Liver (tissue), 9 donors: Measurements from ENCODE around the gene PIEZO2. TPM values are rescaled to one million over a fixed set of nuclear protein-coding genes. Genes with fewer than 3 reads are reported as not detected.
"Not testable (repeated sequence)": the region's sequence is repeated elsewhere in the genome, so short reads cannot be mapped to it uniquely, and the experiment has no call there.

Experiments used
- DNase-seq: peaks from one replicate; pipeline ENCODE4 v3.0.0-alpha.2; 2017; ENCODE audit warnings: low spot score
- H3K27ac ChIP-seq, 2 donors: one replicate each; pipeline ENCODE4 v1.7.0; 2013; ENCODE audit warnings: inconsistent platforms in 2 of 2, low read length in 2 of 2, control low read depth in 1 of 2, low read depth in 1 of 2, mild to moderate bottlenecking in 1 of 2
- H3K27me3 ChIP-seq, 4 donors: one replicate each; pipeline versions ENCODE4 v1.6.1 to v1.7.0; 2013; ENCODE audit warnings: low read length in 3 of 4, inconsistent platforms in 1 of 4, mild to moderate bottlenecking in 1 of 4, moderate library complexity in 1 of 4; ENCODE audit not compliant: control insufficient read depth in 4 of 4, insufficient read depth in 4 of 4
- H3K36me3 ChIP-seq, 4 donors: one replicate each; pipeline versions ENCODE4 v1.6.1 to v1.7.0; 2013; ENCODE audit warnings: low read length in 3 of 4, mild to moderate bottlenecking in 3 of 4, low read depth in 1 of 4, moderate library complexity in 1 of 4; ENCODE audit not compliant: control insufficient read depth in 4 of 4, insufficient read depth in 3 of 4
- H3K4me1 ChIP-seq, 4 donors: one replicate each; pipeline versions ENCODE4 v1.6.1 to v1.7.0; 2013; ENCODE audit warnings: low read length in 3 of 4, mild to moderate bottlenecking in 3 of 4, moderate library complexity in 1 of 4; ENCODE audit not compliant: control insufficient read depth in 4 of 4, insufficient read depth in 4 of 4
- H3K4me3 ChIP-seq, 3 donors: one replicate each; pipeline versions ENCODE4 v1.6.1 to v1.7.0; 2013; ENCODE audit warnings: low read length in 3 of 3, control low read depth in 1 of 3, low read depth in 1 of 3, mild to moderate bottlenecking in 1 of 3
- H3K9ac ChIP-seq, 2 donors: one replicate each; pipeline ENCODE4 v1.7.0; 2013; ENCODE audit warnings: low read length in 2 of 2, mild to moderate bottlenecking in 2 of 2, moderate library complexity in 2 of 2, control low read depth in 1 of 2, low read depth in 1 of 2
- H3K9me3 ChIP-seq, 4 donors: one replicate each; pipeline versions ENCODE4 v1.6.1 to v1.7.0; 2013; ENCODE audit warnings: low read length in 3 of 4; ENCODE audit not compliant: control insufficient read depth in 4 of 4
- EGR1 ChIP-seq, 2 donors: IDR thresholded peaks; 2 replicates each; pipeline ENCODE4 v1.6.1; 2016 to 2018; ENCODE audit warnings: antibody characterized with exemption in 2 of 2, low read depth in 2 of 2
- HNF4A ChIP-seq, 2 donors: conservative IDR thresholded peaks; 2 replicates each; pipeline ENCODE4 v1.6.1; 2016; ENCODE audit warnings: antibody characterized with exemption in 2 of 2, mild to moderate bottlenecking in 2 of 2
- HNF4G ChIP-seq: IDR thresholded peaks from 2 replicates; pipeline ENCODE4 v1.6.1; 2016; ENCODE audit warnings: antibody characterized with exemption
- RAD21 ChIP-seq, 2 donors: IDR thresholded peaks; 2 replicates each; pipeline ENCODE4 v1.6.1; 2016; ENCODE audit warnings: antibody characterized with exemption in 2 of 2, mild to moderate bottlenecking in 2 of 2
- RXRA ChIP-seq, 2 donors: IDR thresholded peaks; 2 replicates each; pipeline ENCODE4 v1.6.1; 2017 to 2018; ENCODE audit warnings: antibody characterized with exemption in 2 of 2, mild to moderate bottlenecking in 1 of 2
- SP1 ChIP-seq: IDR thresholded peaks from 2 replicates; pipeline ENCODE4 v1.6.1; 2018; ENCODE audit warnings: antibody characterized with exemption, mild to moderate bottlenecking
- WGBS: extraction: QIAGEN DNeasy Blood & Tissue Kit; methylation state at CpG from one replicate; pipeline ENCODE4 v1.1.7; 2013; 5-methylcytosine and 5-hydroxymethylcytosine counted together
- polyA plus RNA-seq, 2 donors: library from polyadenylated mRNA; stranded (reverse) in 1 of 2; unstranded in 1 of 2; fragments of 200-250 nt in 1 of 2; fragments of >200 nt in 1 of 2; fragmentation: Nextera tagmentation in 1 of 2; extraction: Ambion mirVana in 1 of 2; gene quantifications; one replicate each; pipeline versions ENCODE4 v1.2.1 to v1.2.3, GENCODE V29; 2013 to 2015
- total RNA-seq, 2 donors: library from RNA; depleted of rRNA; stranded (reverse); fragments of >200 nt; gene quantifications; one replicate each; pipeline ENCODE4 v1.2.3, GENCODE V29; 2014
- donor health status: healthy.
- donor health status: healthy.
- donor health status: healthy.
- donor health status: healthy.
- donor health status: healthy.

PIEZO2 gene
- total and polyA plus RNA-seq, 4 donors: 1.1 to 12.3 (median 4.8) TPM

- no peaks in the 10 kb centered on the region for H3K36me3 ChIP-seq
- no peaks in the 10 kb centered on the region for H3K27me3 ChIP-seq
- H3K9me3 ChIP-seq: no peaks in the 10 kb centered on the region
- H3K27ac ChIP-seq: no peak overlapping the region
- no peak overlapping the region for H3K4me3 ChIP-seq
- 69% methylated on average over 5 of the region's 5 CpGs for WGBS
- DNase-seq: no peak
- no peak for TF ChIP-seq RAD21 (IDR thresholded peaks at IDR 0.05)
- TF ChIP-seq HNF4G: no peak
- H3K4me1 ChIP-seq: no peaks in the 10 kb centered on the region
- no peak overlapping the region for H3K9ac ChIP-seq
Observed at GRCh38 chr18:10659594-10659993, 489.8 kb downstream of the PIEZO2 start.

GRCh38 chr18:10659000-10659399 lies 490.4 kb downstream of the PIEZO2 start:
- Histone ChIP-seq H3K9me3 (no peaks in the 10 kb centered on the region), H3K4me3 (no peak overlapping the region), H3K4me1 (no peaks in the 10 kb centered on the region), H3K27ac (no peak overlapping the region), H3K36me3 (no peaks in the 10 kb centered on the region), H3K27me3 (no peaks in the 10 kb centered on the region), H3K9ac (no peak overlapping the region)
- TF ChIP-seq EGR1 (IDR thresholded peaks at IDR 0.05; ENCODE audit: low read depth in 2 of 2): no peak
- no peak for TF ChIP-seq RXRA (IDR thresholded peaks at IDR 0.05)
- TF ChIP-seq HNF4A (conservative IDR thresholded peaks at IDR 0.05): no peak
- TF ChIP-seq SP1: no peak
- 72% methylated on average over 5 of the region's 5 CpGs for WGBS
- no peak for DNase-seq

- H3K9me3 ChIP-seq, H3K9ac ChIP-seq, H3K27ac ChIP-seq, H3K4me3 ChIP-seq, DNase-seq, H3K36me3 ChIP-seq, H3K27me3 ChIP-seq, H3K4me1 ChIP-seq: not testable (repeated sequence)
- WGBS: 73% methylated on average over 4 of the region's 5 CpGs
Observed at GRCh38 chr18:10644003-10644402, 505.4 kb downstream of the PIEZO2 start.

- not testable (repeated sequence) for H3K36me3 ChIP-seq, H3K27ac ChIP-seq, H3K4me1 ChIP-seq, H3K4me3 ChIP-seq, H3K9me3 ChIP-seq, DNase-seq, H3K27me3 ChIP-seq, H3K9ac ChIP-seq
- WGBS: 7% methylated on average over 1 of the region's 5 CpGs
Observed at GRCh38 chr18:10642915-10643524, 506.3 kb downstream of the PIEZO2 start.

GRCh38 chr18:10638539-10638885 lies 510.9 kb downstream of the PIEZO2 start:
- not testable (repeated sequence) for H3K4me3 ChIP-seq, H3K27me3 ChIP-seq, H3K27ac ChIP-seq, H3K4me1 ChIP-seq, H3K9ac ChIP-seq, H3K9me3 ChIP-seq, H3K36me3 ChIP-seq, DNase-seq
- WGBS: 92% methylated on average over 6 of the region's 6 CpGs

- 87% methylated on average over 9 of the region's 11 CpGs for WGBS
- H3K27ac ChIP-seq, DNase-seq, H3K9ac ChIP-seq, H3K27me3 ChIP-seq, H3K36me3 ChIP-seq, H3K4me1 ChIP-seq, H3K4me3 ChIP-seq, H3K9me3 ChIP-seq: not testable (repeated sequence)
Observed at GRCh38 chr18:10637858-10638538, 511.4 kb downstream of the PIEZO2 start.

GRCh38 chr18:10629076-10629475 lies 520.3 kb downstream of the PIEZO2 start:
- 71% methylated on average over 6 of the region's 6 CpGs for WGBS
- H3K27me3 ChIP-seq, H3K27ac ChIP-seq, DNase-seq, H3K36me3 ChIP-seq, H3K4me3 ChIP-seq, H3K4me1 ChIP-seq, H3K9ac ChIP-seq, H3K9me3 ChIP-seq: not testable (repeated sequence)
